GM12872 (cell line): ENCODE measurements around the gene AFAP1.

ENCODE experiments used
- TF ChIP-seq, protein P1 (sequence below): IDR thresholded peaks from 3 replicates; pipeline ENCODE4 v1.5.1; 2011; ENCODE audit warnings: low read depth, mild to moderate bottlenecking, low read length, moderate library complexity; ENCODE audit not compliant: insufficient read depth

The AFAP1 gene

DNA sequence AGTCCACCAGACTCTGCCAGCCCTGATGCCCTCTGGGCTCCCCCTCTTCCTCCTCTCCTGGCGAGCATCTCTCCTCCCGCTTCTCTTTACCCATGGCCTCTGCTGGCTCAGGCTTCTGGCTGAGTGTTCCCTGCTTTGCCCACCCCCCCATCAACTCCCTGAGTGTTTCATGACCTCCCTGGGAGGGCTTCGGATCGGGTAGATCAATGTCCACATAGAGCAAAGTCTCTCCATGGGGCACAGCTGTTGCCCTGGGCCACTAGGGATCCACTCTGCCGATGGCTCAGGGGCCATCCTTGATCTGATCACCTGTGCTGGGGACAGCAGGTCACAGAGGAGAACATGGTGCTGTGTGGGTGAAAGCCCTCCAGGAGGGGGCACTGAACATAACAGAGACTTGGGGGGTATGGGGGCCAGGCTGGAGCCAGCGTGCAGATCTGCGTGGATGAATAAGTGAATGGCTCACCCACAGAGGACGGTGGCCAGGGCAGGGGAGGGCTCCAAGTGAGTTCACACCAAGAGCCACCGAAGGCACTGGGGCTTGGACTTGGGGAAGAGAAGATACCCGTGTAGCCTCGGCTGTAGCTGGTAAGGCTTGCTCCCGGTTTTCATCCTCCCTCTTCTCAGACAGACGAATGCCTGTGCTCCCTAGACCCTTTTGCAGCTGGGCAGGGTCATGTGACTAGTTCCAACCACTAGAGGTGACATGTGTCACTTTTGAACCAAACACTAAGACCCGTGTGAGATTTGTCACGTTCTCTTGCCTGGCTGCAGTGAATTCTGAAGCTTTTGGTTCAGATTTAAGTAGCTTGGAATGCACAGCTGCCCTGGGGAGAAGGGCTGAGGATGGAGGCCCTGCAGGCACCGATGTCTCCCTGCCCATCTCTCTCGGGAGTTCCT lies 23.2 kb upstream of the AFAP1 start:
- TF ChIP-seq, protein P1, sequence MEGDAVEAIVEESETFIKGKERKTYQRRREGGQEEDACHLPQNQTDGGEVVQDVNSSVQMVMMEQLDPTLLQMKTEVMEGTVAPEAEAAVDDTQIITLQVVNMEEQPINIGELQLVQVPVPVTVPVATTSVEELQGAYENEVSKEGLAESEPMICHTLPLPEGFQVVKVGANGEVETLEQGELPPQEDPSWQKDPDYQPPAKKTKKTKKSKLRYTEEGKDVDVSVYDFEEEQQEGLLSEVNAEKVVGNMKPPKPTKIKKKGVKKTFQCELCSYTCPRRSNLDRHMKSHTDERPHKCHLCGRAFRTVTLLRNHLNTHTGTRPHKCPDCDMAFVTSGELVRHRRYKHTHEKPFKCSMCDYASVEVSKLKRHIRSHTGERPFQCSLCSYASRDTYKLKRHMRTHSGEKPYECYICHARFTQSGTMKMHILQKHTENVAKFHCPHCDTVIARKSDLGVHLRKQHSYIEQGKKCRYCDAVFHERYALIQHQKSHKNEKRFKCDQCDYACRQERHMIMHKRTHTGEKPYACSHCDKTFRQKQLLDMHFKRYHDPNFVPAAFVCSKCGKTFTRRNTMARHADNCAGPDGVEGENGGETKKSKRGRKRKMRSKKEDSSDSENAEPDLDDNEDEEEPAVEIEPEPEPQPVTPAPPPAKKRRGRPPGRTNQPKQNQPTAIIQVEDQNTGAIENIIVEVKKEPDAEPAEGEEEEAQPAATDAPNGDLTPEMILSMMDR: no peak

DNA sequence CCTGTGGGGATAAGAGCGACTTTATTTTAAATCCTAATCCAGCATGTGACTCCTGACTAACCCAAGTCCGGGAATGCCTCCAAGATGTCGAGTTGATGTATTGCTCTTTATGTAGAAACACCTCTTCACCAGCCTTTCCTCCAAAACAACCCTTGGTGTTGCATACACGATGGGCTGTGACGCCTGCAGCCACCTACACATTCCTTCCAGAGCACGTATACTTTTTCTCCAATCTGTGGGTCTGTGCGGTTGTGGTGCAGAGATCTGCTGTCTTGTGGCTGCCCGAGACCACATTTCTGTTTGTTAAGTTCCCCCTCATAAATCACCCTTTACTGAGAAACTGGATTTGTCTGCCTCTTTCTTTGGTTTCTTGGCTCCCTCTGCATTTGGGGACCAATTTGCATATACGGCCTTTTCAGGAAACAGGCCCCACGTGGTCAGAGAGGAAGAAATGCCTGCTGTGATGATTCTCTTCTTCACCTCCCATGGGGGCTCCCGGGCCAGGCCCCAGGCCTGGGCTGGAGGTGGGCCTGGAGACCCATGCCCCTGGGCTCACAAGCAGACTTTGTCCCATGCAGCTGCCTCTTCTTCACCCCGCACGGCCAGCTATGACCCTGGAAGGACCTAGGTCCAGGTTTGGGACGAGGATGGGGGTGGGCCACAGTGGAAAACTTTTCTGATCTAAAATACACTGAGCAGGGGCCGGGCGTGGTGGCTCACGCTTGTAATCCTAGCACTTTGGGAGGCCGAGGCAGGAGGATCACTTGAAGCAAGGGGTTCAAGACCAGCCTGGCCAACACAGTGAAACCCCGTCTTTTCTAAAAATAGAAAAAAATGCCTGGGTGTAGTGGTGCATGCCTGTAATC lies 21.4 kb upstream of the AFAP1 start:
- TF ChIP-seq, protein P1: no peak

DNA sequence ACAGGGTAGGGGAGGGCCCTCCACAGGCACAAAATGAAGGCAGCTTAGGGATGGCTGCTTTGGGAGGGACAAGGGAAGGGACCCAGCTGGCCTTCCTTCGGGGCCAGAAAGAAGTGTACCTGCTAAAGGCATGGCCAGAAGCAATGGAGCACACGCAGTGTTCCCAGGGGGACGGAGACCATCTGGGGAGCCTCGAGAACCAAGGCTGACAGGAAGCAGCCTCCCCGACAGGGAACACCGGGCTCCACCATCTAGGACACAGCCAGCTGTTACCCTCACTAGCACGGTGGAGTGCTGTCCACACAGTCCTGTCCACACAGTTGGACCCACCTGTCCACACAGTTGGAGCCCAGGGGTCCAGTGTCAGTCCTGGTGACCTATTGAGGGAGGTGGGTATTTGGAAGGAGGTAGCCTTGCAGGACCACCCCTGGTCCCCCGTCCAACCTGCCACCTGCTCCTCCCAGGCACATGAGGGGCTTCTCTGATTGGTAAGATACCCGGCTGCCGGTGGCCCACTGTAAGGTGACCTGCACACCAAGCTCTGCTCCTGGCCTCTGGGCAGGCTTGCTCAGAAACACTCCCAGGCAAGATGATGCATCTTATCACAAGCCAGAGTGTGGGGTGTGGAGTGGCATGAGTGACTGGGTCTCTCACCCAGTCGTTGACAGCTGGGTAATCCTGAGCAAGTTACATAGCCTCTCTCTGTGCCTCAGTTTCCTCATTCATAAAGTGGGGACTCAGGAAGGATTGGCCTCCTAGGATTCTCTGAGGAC lies 20.5 kb upstream of the AFAP1 start:
- TF ChIP-seq, protein P1: no peak

DNA sequence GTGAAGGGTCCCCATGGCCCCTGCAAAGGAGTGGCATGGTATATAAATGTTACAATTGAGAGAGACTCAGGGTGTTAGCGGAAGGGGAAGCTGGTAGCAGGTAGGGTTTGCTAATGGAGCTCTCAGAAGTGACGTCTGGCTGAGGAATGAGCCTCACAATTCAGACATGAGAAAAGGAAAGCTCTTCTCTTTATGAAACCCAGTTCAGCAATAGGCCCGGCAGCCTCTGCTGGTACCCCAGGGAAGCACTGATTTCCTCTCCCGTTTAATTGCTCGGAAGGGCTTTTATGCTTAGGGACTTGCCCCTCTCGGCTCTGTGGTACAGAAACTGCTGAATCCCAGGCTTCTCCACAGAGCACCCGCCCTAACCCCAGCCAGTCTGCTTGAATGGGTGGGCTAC lies 19.4 kb upstream of the AFAP1 start:
- TF ChIP-seq, protein P1: no peak

DNA sequence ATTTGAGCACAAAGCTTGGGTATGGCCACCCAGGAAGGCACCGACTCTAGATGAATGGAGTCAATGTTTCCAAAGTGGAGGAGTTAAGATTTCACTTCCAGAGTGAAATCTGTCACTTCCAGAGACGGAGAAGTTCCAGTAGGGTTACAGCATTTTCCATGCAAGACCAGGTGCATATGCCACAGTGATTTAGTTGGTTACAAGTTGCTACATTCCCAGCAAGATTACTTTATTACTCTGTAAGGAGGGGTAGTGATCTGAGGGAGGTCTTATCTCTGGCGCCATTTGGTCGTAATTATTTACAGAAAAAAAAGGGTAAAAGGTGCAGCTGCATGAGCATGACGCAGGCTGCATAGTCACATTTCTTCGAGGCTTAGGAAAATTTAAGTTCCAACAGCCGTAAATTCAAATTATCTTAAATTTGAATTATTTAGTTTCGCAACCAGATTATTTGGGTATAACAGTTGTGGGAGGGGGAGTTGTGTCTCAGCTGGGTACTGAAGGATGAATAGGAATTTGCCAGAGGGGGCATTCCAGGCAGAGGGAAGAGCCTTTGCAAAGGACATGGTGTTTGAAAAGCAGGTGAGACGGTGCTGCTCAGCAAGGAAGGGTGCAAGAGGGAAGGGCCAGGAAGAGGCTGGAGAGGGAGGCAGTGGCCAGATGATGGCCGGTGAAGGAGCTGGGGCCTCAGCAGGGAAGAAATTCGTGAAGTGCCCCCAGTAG lies 17.4 kb upstream of the AFAP1 start:
- TF ChIP-seq, protein P1: no peak

DNA sequence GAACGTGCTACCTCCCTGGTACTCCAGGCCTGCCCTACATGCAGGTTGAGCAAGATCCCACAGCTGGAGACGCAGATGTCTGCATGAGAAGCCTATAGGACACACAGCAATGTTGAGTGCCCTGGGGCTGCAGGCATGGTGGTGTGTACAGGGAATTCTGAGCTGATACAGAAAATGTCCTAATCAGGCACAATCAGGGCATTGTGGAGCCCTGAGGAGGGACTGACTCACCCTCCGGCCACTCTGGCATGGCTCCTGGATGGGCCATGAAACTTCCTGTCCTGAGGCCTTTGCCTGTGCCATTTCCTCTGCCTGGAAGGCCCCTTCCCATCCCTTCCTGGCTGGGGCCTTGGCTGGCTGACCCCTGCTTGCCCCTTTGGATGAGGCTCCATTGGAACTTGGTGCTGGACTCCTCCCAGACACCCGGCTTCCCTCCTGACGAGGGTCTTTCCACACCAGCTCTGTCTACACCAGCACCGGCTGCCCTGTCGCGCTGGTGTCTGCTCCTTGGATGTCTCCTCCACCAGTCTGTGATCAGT lies 16.7 kb upstream of the AFAP1 start:
- TF ChIP-seq, protein P1: no peak
